Skeletal muscle cell (primary cell): ENCODE data around the gene RPL18.
"Not testable (repeated sequence)": the region's sequence is repeated elsewhere in the genome, so short reads cannot be mapped to it uniquely, and the experiment has no call there.

Experiments
- DNase-seq: peaks from one replicate; pipeline ENCODE4 v3.0.0-alpha.2; 2010; ENCODE audit warnings: low read depth
- H3K4me3 ChIP-seq: 2 replicates; pipeline ENCODE4 v1.5.1; 2011; ENCODE audit warnings: low read depth, mild to moderate bottlenecking, control low read depth, low read length, moderate library complexity

The RPL18 gene

DNA sequence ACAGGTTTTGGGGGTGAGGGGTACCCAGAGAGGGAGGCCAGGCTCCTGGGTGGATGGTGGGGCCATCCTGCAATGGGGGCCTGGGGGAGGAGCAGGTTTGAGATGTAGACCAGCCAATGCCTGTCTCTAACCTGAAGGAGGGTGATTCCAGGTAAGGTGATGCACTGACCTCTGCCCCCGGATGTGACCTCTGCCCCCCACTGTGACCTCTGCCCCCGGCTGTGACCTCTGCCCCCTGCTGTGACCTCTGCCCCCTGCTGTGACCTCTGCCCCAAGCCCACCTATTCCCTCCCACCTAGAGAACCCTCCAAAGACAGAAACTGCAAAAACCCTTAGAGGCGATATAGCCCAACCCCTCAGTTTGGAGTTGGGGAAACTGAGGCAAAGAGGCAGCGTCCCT lies 22.7 kb downstream of the RPL18 start:
- DNase-seq, result no peak
- no peak overlapping the region for H3K4me3 ChIP-seq

DNA sequence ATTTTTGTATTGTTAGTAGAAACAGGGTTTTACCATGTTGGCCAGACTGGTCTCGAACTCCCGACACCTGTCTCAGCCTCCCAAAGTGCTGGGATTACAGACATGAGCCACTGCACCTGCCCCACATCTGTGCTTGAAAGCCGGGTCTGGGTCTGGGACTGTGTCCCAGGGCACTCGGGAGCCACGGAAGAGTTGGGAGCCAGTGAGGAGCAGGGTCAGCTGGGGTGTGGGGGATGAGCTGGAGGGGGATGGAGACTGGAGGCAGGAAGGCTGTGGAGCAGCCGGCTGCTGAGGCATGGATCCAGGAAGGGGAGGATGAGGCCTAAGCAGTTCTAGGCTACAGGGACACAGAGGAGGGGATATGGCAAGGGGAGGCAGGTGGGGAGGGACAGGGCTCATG lies 23.1 kb downstream of the RPL18 start:
- DNase-seq, result no peak
- no peak overlapping the region for H3K4me3 ChIP-seq

DNA sequence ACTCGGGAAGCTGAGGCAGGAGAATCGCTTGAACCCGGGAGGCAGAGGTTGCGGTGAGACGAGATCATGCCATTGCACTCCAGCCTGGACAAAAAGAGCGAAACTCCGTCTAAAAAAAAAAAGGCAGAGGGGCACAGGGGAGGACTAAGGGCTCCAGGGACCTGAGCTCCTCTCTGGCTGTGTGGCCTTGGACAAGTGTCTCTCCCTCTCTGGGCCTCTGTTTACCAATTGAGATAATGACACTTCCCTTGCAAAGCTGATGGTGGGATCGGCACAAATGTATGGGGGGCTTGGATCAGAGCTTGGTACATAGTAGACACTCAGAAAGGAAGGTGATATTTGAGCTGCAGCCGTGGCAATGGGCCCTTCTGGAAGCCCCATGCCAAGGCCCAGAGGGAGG lies 23.8 kb downstream of the RPL18 start:
- DNase-seq, result no peak
- no peak overlapping the region for H3K4me3 ChIP-seq

DNA sequence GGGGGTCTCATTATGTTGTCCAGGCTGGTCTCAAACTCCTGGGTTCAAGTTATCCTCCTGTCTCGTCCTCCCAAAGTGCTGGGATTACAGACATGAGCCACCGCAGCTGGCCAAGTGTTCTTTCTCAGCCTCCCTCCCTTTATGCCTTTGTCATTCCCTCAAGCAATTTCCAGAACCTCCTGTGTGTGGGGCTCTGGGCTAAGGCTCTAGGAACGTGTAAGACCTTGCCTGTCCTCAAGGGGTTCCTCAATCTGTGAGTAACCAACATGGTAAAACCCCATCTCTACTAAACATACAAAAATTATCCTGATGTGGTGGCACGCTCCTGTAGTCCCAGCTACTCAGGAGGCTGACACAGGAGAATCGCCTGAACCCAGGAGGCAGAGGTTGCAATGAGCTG lies 28.0 kb downstream of the RPL18 start:
- no peak for DNase-seq
- no peak overlapping the region for H3K4me3 ChIP-seq

DNA sequence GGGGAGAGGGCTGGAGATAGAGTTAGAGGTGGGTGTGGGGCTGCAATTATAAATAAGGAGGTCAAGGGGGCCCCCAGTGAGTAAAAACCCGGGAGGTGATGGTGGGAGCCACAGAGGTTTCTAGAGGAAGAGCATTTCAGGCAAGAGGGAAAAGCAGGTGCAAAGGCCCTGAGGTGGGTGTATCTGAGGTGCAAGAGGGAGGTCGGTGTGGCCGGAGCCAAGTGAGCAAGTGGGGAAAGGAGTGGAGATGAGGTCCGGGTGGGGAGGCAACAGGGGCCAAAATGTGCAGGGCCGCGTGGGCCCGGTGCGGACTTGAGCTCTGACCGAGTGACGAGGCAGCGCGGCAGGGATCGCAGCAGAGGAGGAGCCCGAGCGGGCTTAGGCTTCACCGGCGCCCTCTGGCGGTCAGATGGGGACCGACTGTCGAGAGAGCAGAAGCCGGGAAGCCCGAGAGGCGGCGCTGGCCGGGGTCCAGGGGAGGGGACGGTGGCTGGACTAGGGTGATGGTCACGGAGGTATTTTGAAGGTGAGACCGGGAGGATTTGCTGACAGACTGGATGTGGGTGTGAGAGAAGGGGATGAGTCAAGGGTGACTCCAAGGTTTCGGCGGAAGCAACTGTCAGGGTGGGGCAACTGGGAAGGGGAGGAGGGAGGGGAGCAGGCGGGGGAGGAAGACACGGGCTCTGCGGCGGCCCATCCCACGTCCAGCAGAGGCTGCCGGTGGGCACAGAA lies 30.1 kb downstream of the RPL18 start:
- peak overlapping the region; percentile 32 for H3K4me3 ChIP-seq
- no peak for DNase-seq

DNA sequence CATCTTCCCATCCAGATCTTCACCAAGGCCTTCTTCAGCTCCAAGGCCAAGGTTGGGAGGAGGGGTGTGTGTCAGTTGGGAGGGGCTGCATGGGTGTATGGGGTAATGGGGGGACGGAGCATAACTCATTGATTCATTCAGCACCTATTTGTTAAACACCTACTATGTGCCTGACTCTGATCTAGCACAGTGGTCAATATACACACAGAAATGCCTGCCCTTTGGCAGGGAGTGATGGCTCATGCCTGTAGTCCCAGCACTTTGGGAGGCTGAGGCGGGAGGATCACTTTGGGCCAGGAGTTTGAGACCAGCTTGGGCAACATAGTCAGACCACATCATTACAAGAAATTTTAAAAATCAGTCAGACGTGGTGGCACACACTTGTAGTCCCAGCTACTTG lies 31.6 kb downstream of the RPL18 start:
- DNase-seq, result no peak
- no peak overlapping the region for H3K4me3 ChIP-seq

DNA sequence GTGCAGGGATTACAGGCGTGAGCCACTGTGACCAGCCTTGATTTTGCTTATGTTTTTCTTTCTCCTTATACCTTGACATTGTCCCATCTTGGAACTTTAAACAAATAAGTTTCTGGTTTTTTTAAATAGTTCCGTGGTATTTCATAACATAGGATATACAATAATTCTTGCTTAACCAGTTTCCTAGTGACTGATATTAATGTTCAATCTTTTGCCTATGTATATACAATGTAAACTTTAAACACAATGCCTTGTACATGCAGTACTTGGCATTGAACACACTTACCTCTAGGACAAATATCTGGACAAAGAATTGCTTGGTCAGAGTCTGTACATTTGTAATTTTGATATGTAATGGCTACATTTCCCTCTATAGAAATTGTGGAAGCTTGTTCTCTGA lies 36.8 kb downstream of the RPL18 start:
- H3K4me3 ChIP-seq, result no peak overlapping the region
- DNase-seq, result no peak

DNA sequence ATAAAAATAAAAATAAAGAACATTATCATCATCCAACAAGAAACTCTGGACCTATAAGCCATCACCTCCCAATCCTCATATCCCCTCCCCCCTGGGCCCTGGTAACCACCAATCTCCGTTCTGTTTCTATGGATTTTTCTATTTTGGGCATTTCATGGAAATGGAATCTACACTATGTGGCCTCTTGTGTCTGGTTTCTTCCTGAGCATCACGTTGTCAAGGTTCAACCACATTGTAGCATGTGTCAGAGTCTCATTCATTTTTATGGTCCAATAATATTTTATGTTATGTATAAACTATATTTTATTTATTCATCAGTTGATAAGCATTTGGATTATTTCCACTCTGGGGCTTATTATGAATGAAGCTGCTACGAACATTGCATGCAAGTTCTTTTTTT lies 40.1 kb downstream of the RPL18 start:
- DNase-seq, result no peak
- H3K4me3 ChIP-seq, result no peak overlapping the region

DNA sequence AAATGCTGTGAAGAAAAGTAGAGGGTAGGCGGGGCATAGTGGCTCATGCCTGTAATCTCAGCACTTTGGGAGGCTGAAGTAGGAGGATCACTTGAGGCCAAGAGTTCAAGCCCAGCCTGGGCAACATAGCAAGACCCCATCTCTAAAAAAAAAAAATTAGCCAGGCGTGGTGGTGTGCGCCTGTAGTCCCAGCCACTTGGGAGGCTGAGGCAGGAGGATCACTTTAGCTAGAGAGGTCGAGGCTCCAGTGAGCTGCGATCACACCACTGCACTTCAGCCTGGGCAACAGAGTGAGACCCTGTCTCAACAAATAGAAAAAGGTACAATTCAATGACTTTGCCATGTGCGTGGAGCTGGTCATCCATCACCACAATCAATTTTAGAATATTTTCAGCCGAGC lies 41.1 kb downstream of the RPL18 start:
- H3K4me3 ChIP-seq, DNase-seq: not testable (repeated sequence)

DNA sequence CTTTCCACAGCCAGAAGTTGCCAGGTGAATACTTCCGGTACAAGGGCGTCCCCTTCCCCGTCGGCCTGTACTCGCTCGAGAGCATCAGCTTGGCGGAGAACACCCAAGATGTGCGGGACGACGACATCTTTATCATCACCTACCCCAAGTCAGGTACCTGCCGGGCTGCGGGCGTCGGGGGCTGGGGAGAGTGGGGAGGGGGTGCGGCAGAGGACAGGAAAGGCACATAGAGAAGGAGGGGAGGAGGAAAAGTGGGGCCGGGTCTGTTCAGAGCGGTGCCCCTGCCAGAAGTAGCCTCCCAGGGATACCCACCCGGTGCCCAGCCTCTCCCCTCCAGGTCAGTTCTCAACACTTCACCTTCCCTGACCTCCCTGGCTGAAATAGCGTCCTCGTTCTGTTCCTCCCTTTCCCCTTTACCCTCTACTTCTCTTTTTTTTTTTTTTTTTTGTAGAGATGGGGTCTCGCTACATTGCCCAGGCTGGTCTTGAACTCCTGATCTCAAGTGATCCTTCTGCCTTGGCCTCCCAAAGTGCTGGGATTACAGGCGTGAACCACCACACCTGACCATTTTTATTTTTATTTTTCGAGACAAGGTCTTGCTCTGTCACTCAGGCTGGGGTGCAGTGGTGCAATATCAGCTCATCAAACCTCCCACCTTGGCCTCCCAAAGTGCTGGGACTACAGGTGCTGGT lies 42.9 kb downstream of the RPL18 start:
- no peak for DNase-seq
- no peak overlapping the region for H3K4me3 ChIP-seq

DNA sequence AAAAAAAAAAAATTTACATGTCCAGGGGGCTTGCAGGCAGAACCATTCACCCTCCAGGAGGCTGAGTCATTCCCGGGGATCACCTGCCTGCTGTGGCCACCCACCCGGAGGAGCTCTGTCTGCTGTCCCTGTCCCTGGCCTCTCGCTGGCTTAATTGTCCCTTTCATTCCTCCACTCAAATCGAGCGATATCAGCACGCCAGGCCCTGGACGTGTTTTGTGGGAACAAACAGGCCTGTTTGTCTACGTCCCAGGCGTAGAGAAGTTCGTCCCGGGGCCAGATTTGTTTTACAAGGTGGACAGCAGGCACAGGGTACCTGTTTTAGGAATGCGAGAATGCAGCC lies 45.8 kb downstream of the RPL18 start:
- H3K4me3 ChIP-seq, result no peak overlapping the region

DNA sequence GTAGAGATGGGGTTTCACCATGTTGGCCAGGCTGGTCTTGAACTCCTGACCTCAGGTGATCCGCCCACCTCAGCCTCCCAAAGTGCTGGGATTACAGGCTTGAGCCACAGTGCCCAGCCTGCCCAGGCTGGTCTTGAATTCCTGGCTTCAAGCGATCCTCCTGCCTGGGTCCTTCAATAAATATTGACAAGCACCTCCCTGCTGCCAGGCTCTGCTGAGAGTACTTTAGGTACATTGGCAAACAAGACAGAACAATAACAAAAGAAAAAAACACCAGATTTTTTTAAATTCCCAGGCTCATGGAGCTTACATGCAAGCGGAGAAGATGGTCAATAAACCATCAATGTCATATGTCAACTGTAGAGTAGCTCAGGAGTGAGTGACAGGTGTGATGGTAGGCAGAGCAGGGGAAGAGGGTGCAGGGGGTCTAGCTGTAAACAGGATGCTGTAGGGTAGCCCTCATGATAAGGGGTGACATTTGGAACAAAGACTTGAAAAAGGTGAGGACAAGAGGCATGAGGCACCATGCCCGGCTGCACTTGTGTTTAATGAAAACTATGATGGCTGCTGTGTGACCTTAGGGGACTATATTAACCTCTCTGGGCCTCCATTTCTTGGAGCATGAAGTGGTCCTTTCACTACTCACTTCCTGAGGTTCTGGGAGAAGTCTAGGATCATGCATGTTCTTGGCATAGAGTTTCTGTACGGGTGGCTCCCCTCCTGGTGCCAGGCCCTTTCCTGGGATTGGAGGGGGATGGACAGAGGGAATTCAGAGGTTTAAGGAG lies 47.4 kb downstream of the RPL18 start:
- DNase-seq, result no peak

More for the DNA sequence above, 45.8 kb downstream of the RPL18 start:
- DNase-seq, result no peak

DNA sequence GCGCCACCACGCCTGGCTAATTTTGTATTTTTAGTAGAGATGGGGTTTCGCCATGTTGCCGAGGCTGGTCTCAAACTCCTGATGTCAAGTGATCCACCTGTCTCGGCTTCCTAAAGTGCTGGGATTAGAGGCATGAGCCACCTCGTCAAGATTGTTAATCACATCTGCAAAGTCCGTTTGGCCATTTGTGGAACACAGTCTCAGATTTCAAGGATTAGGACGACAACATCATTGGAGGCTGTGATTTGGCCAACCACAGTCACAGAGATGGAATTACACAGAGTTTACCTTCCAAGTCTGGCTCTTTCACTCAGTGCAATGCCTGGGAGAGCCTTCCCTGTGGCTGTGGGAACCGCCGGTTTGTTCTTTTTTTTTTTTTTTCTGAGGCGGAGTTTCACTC lies 49.2 kb downstream of the RPL18 start:
- no peak overlapping the region for H3K4me3 ChIP-seq
- peak; percentile 14 for DNase-seq

More for the DNA sequence above, 47.4 kb downstream of the RPL18 start:
- H3K4me3 ChIP-seq, result no peak overlapping the region

DNA sequence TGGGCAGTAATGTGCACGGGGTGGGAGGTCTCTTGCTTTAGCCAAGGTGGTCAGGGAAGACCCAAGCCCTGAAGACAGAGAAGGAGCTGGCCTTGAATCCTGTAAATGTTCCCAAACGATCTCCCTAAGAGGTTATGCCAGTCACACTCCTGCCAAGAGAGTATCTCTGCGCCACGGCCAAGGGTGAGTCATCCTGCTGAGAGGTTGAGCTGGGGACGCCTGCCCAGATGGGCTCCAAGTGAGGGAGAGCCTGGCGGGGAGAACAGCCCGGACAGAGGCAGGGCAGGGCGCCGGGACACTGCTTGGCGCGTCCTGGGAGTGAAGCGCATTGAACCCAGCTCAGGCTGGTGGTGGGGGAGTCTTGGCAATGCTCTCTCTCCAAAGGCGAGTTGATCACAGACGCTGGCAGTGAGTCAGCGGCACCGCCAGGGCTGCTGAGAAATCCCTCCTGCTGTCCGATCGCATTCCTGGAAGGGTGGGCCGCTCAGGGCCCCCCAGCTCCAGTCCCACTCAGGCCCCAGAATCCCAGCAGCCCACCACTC lies 50.6 kb downstream of the RPL18 start:
- DNase-seq, result peak; percentile 66
- H3K4me3 ChIP-seq, result no peak overlapping the region
